ENCODE measurements around the gene PRDX2.
"Not testable (repeated sequence)": the region's sequence is repeated elsewhere in the genome, so short reads cannot be mapped to it uniquely, and the experiment has no call there.

Gene PRDX2

GRCh38 chr19:12801466-12802266 lies at the start of gene PRDX2, which contains the start of gene THSD8:
PRDX2 (minus strand) TSS chr19:12801800; CDS start chr19:12801261, 539 bp downstream.
THSD8 (plus strand) TSS chr19:12802069; CDS start chr19:12802072, 3 bp downstream.
- peaks cover 6% of the 10 kb centered on the region for H3K27me3 ChIP-seq (ENCODE audit: control insufficient read depth, insufficient read depth, low read length)
- peak within 1 kb of the TSS; percentile 70; the same call in 1 of the 2 replicates for H3K27ac ChIP-seq (ENCODE audit: low read depth, low read length)
- peaks cover 11% of the 10 kb centered on the region for H3K4me1 ChIP-seq (ENCODE audit: control insufficient read depth, insufficient read depth, low read length)
- H3K9ac ChIP-seq (ENCODE audit: low read length) = peak within 1 kb of the TSS; percentile 91
- no peaks in the 10 kb centered on the region for H3K9me3 ChIP-seq (ENCODE audit: control insufficient read depth, insufficient read depth, low read depth, low read length)
- peak within 1 kb of the TSS; percentile 96 for H3K4me3 ChIP-seq (ENCODE audit: low read depth, low read length)
- peaks cover 23% of the 10 kb centered on the region for H3K36me3 ChIP-seq (ENCODE audit: control insufficient read depth, insufficient read depth, low read length)

GRCh38 chr19:12847159-12848139 lies 45.8 kb upstream of the PRDX2 start:
- peak overlapping the region; percentile 27 for H3K9ac ChIP-seq (ENCODE audit: low read length)
- H3K4me3 ChIP-seq (ENCODE audit: low read depth, low read length) = peak overlapping the region; percentile 39
- H3K27ac ChIP-seq (ENCODE audit: low read depth, low read length) = no peak overlapping the region
- no peaks in the 10 kb centered on the region; the same call in 1 of the 2 replicates for H3K36me3 ChIP-seq (ENCODE audit: control insufficient read depth, insufficient read depth, low read length)
- no peaks in the 10 kb centered on the region for H3K9me3 ChIP-seq (ENCODE audit: control insufficient read depth, insufficient read depth, low read depth, low read length)
- H3K4me1 ChIP-seq (ENCODE audit: control insufficient read depth, insufficient read depth, low read length) = peaks cover 3% of the 10 kb centered on the region; the same call in 1 of the 2 replicates
- peaks cover 12% of the 10 kb centered on the region for H3K27me3 ChIP-seq (ENCODE audit: control insufficient read depth, insufficient read depth, low read length)

DNA sequence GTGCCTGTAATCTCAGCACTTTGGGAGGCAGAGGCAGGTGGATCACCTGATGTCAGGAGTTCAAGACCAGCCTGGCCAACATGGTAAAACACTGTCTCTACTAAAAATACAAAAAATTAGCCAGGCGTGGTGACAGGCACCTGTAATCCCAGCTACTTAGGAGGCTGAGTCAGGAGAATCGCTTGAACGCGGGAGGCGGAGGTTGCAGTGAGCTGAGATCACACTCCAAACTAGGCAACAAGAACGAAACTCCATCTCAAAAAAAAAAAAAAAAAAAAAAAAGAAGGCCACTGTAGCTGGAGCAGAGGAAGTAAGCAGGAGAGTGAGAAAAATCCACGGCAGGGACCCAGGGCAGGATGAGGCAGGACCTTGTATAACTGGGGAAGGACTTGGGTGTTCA lies 45.0 kb upstream of the PRDX2 start:
- not testable (repeated sequence) for H3K9me3 ChIP-seq (ENCODE audit: control insufficient read depth, insufficient read depth, low read depth, low read length); H3K36me3 ChIP-seq (ENCODE audit: control insufficient read depth, insufficient read depth, low read length); H3K27ac ChIP-seq (ENCODE audit: low read depth, low read length); H3K4me3 ChIP-seq (ENCODE audit: low read depth, low read length); H3K9ac ChIP-seq (ENCODE audit: low read length); H3K4me1 ChIP-seq (ENCODE audit: control insufficient read depth, insufficient read depth, low read length)
- H3K27me3 ChIP-seq (ENCODE audit: control insufficient read depth, insufficient read depth, low read length) = peaks cover 12% of the 10 kb centered on the region

DNA sequence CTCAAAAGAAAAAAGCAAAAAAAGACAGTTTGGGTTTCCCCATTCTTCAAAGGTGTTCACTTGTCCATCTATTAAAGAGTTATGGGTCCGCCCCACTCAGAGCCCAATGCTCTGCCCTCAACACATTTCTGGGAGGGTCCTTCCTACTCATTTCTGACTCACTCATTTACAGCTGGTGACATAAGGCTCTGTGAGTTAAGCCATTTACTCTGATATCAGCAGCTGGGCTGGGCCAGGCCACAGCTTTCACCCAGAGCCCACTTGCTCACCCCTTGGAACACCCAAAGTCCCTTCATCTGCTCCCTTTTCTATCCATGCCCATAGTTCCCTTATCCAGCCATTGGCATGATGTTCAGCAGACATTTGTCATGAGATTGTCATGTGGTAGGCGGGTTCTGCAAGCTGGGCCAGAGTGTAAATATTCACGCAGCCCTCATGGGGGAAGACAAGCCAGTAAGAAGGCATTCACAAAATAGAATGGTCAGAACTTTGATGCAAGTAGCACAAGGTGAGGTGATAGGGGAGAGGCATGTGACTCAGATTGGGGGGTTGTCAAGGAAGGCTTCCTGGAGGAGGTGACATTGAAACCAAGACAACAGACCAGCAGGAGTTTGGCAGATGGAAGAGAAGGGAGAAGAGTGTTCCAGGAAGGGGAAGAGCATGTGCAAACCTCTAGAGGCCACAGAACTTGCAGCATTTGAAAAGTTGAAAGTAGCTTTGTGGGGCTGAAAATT lies 42.6 kb upstream of the PRDX2 start:
- Histone ChIP-seq H3K27ac (ENCODE audit: low read depth, low read length) (no peak overlapping the region), H3K36me3 (ENCODE audit: control insufficient read depth, insufficient read depth, low read length) (no peaks in the 10 kb centered on the region; the same call in 1 of the 2 replicates), H3K4me1 (ENCODE audit: control insufficient read depth, insufficient read depth, low read length) (peaks cover 17% of the 10 kb centered on the region), H3K9me3 (ENCODE audit: control insufficient read depth, insufficient read depth, low read depth, low read length) (no peaks in the 10 kb centered on the region), H3K4me3 (ENCODE audit: low read depth, low read length) (no peak overlapping the region), H3K9ac (ENCODE audit: low read length) (no peak overlapping the region), H3K27me3 (ENCODE audit: control insufficient read depth, insufficient read depth, low read length) (peaks cover 21% of the 10 kb centered on the region)

DNA sequence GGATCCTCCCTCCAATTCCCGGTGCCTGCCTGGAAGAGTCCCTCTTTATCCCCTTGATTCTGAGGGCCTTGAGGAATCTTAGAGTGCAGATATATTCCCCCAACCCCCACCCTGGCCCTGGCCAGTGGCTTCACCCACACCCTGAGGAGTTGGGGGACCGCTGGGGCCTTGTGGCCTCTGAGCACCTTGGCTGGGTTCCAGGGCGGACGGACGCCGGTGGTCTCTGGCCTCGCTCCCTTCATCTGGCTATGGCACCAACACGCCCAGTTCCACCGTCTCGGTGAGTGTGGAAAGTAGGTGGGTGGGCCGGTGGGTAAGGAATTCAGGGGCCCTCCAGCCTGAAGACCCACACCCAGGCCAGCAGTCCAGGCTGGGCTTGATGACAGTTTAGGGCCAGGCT lies 41.7 kb upstream of the PRDX2 start:
- Histone ChIP-seq H3K4me3 (ENCODE audit: low read depth, low read length) (no peak overlapping the region), H3K27me3 (ENCODE audit: control insufficient read depth, insufficient read depth, low read length) (peaks cover 25% of the 10 kb centered on the region), H3K9ac (ENCODE audit: low read length) (no peak overlapping the region), H3K4me1 (ENCODE audit: control insufficient read depth, insufficient read depth, low read length) (peaks cover 19% of the 10 kb centered on the region), H3K9me3 (ENCODE audit: control insufficient read depth, insufficient read depth, low read depth, low read length) (no peaks in the 10 kb centered on the region), H3K27ac (ENCODE audit: low read depth, low read length) (no peak overlapping the region), H3K36me3 (ENCODE audit: control insufficient read depth, insufficient read depth, low read length) (no peaks in the 10 kb centered on the region; the same call in 1 of the 2 replicates)

DNA sequence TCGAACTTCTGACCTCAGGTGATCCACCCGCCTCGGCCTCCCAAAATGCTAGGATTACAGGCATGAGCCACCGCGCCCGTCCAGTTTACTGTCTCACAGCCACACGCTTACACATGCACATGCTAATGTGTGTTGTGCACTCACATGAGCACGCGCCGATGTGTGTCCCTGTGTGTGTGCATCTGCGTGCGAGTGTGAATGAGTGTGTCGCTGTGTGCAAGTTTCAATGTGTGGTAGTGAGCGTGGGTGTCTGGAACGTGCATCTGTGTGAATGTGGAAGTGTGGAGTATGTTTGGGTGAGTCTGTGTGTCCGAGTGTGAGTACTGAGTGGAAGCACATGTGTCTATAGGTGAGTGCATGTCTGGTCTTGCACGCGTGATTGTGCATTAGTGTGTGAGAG lies 40.9 kb upstream of the PRDX2 start:
- H3K4me1 ChIP-seq (ENCODE audit: control insufficient read depth, insufficient read depth, low read length) = peaks cover 19% of the 10 kb centered on the region
- no peak overlapping the region for H3K27ac ChIP-seq (ENCODE audit: low read depth, low read length)
- no peak overlapping the region for H3K9ac ChIP-seq (ENCODE audit: low read length)
- peaks cover 26% of the 10 kb centered on the region for H3K27me3 ChIP-seq (ENCODE audit: control insufficient read depth, insufficient read depth, low read length)
- no peak overlapping the region for H3K4me3 ChIP-seq (ENCODE audit: low read depth, low read length)
- no peaks in the 10 kb centered on the region for H3K9me3 ChIP-seq (ENCODE audit: control insufficient read depth, insufficient read depth, low read depth, low read length)
- H3K36me3 ChIP-seq (ENCODE audit: control insufficient read depth, insufficient read depth, low read length) = no peaks in the 10 kb centered on the region; the same call in 1 of the 2 replicates

GRCh38 chr19:12841094-12841493 lies 39.5 kb upstream of the PRDX2 start:
- peaks cover 30% of the 10 kb centered on the region for H3K27me3 ChIP-seq (ENCODE audit: control insufficient read depth, insufficient read depth, low read length)
- H3K9me3 ChIP-seq (ENCODE audit: control insufficient read depth, insufficient read depth, low read depth, low read length) = no peaks in the 10 kb centered on the region
- H3K4me1 ChIP-seq (ENCODE audit: control insufficient read depth, insufficient read depth, low read length) = peaks cover 19% of the 10 kb centered on the region
- no peak overlapping the region for H3K9ac ChIP-seq (ENCODE audit: low read length)
- H3K4me3 ChIP-seq (ENCODE audit: low read depth, low read length) = peak overlapping the region; percentile 60
- H3K27ac ChIP-seq (ENCODE audit: low read depth, low read length) = peak overlapping the region; percentile 22; the same call in 1 of the 2 replicates
- no peaks in the 10 kb centered on the region; the same call in 1 of the 2 replicates for H3K36me3 ChIP-seq (ENCODE audit: control insufficient read depth, insufficient read depth, low read length)

GRCh38 chr19:12840091-12841079 lies 38.8 kb upstream of the PRDX2 start:
- H3K27me3 ChIP-seq (ENCODE audit: control insufficient read depth, insufficient read depth, low read length) = peaks cover 37% of the 10 kb centered on the region
- H3K4me1 ChIP-seq (ENCODE audit: control insufficient read depth, insufficient read depth, low read length) = peaks cover 19% of the 10 kb centered on the region
- H3K9ac ChIP-seq (ENCODE audit: low read length) = no peak overlapping the region
- no peaks in the 10 kb centered on the region; the same call in 1 of the 2 replicates for H3K36me3 ChIP-seq (ENCODE audit: control insufficient read depth, insufficient read depth, low read length)
- H3K9me3 ChIP-seq (ENCODE audit: control insufficient read depth, insufficient read depth, low read depth, low read length) = no peaks in the 10 kb centered on the region
- H3K4me3 ChIP-seq (ENCODE audit: low read depth, low read length) = peak overlapping the region; percentile 60
- peak overlapping the region; percentile 22; the same call in 1 of the 2 replicates for H3K27ac ChIP-seq (ENCODE audit: low read depth, low read length)

- Histone ChIP-seq H3K36me3 (ENCODE audit: control insufficient read depth, insufficient read depth, low read length) (no peaks in the 10 kb centered on the region; the same call in 1 of the 2 replicates), H3K27me3 (ENCODE audit: control insufficient read depth, insufficient read depth, low read length) (peaks cover 49% of the 10 kb centered on the region), H3K27ac (ENCODE audit: low read depth, low read length) (no peak overlapping the region), H3K4me1 (ENCODE audit: control insufficient read depth, insufficient read depth, low read length) (peaks cover 19% of the 10 kb centered on the region), H3K4me3 (ENCODE audit: low read depth, low read length) (peak overlapping the region; percentile 70), H3K9me3 (ENCODE audit: control insufficient read depth, insufficient read depth, low read depth, low read length) (no peaks in the 10 kb centered on the region), H3K9ac (ENCODE audit: low read length) (no peak overlapping the region)
These were observed 37.5 kb upstream of the PRDX2 start for GRCh38 chr19:12838886-12839756.
